GM23338 (cell line): Measurements from ENCODE around the gene PDLIM5. TPM values are rescaled to one million over a fixed set of nuclear protein-coding genes. Genes with fewer than 3 reads are reported as not detected.

Experiments used
- ATAC-seq: fragments of 200-7000 bp; cut with Tn5 transposase; 3 replicates; pipeline ENCODE4 v1.9.1; 2020
- DNase-seq: peaks from one replicate; pipeline ENCODE4 v3.0.0-alpha.2; 2015; ENCODE audit warnings: low spot score
- H2AFZ ChIP-seq: fragments of 200-600 bp; sonication (generic); 2 replicates; pipeline ENCODE4 v1.8.0; 2016; ENCODE audit warnings: antibody characterized with exemption, mild to moderate bottlenecking, moderate library complexity
- H3F3A ChIP-seq: fragments of 200-600 bp; sonication (generic); replicated peaks from 2 replicates; pipeline ENCODE4 v1.8.0; 2017; ENCODE audit warnings: antibody characterized with exemption, mixed run types, low read depth
- H3K27ac ChIP-seq: fragments of 200-600 bp; sonication (generic); 2 replicates; pipeline ENCODE4 v1.6.1; 2016; ENCODE audit warnings: low read depth
- H3K27me3 ChIP-seq: fragments of 200-600 bp; sonication (generic); 2 replicates; pipeline ENCODE4 v1.8.0; 2016; ENCODE audit warnings: mild to moderate bottlenecking, mixed run types, moderate library complexity; ENCODE audit not compliant: insufficient read depth
- H3K36me3 ChIP-seq: fragments of 200-600 bp; sonication (generic); 2 replicates; pipeline ENCODE4 v1.8.0; 2016; ENCODE audit warnings: mild to moderate bottlenecking; ENCODE audit not compliant: insufficient read depth
- H3K4me1 ChIP-seq: fragments of 200-600 bp; sonication (generic); 2 replicates; pipeline ENCODE4 v1.8.0; 2016; ENCODE audit warnings: mild to moderate bottlenecking, moderate library complexity; ENCODE audit not compliant: insufficient read depth
- H3K4me2 ChIP-seq: fragments of 200-600 bp; sonication (generic); 2 replicates; pipeline ENCODE4 v1.7.1; 2017; ENCODE audit warnings: mixed run types
- H3K4me3 ChIP-seq: fragments of 200-600 bp; sonication (generic); 2 replicates; pipeline ENCODE4 v1.6.1; 2016; ENCODE audit warnings: mixed run types
- H3K79me2 ChIP-seq: fragments of 200-600 bp; sonication (generic); replicated peaks from 2 replicates; pipeline ENCODE4 v1.8.0; 2017; ENCODE audit warnings: mild to moderate bottlenecking; ENCODE audit not compliant: insufficient read depth
- H3K9me2 ChIP-seq: fragments of 200-600 bp; sonication (generic); 2 replicates; pipeline ENCODE4 v1.8.0; 2017; ENCODE audit not compliant: insufficient read depth
- H4K20me1 ChIP-seq: fragments of 200-600 bp; sonication (generic); replicated peaks from 2 replicates; pipeline ENCODE4 v1.8.0; 2017; ENCODE audit warnings: mild to moderate bottlenecking; ENCODE audit not compliant: insufficient read depth
- H3K27ac Mint-ChIP-seq: 2 replicates; pipeline ENCODE4 v1.8.0; 2020; ENCODE audit warnings: inconsistent platforms, mild to moderate bottlenecking, moderate library complexity, mixed read lengths
- H3K27me3 Mint-ChIP-seq: 3 replicates; pipeline ENCODE4 v1.8.0; 2022; ENCODE audit warnings: low read depth, mild to moderate bottlenecking, moderate library complexity, mixed read lengths, inconsistent platforms; ENCODE audit not compliant: insufficient read depth, poor library complexity
- H3K36me3 Mint-ChIP-seq: 3 replicates; pipeline ENCODE4 v1.8.0; 2021; ENCODE audit warnings: low read depth, mild to moderate bottlenecking, inconsistent platforms, moderate library complexity, mixed read lengths
- H3K4me1 Mint-ChIP-seq: 3 replicates; pipeline ENCODE4 v1.8.0; 2020; ENCODE audit warnings: mild to moderate bottlenecking, inconsistent platforms, mixed read lengths
- H3K4me3 Mint-ChIP-seq: 3 replicates; pipeline ENCODE4 v1.8.0; 2021; ENCODE audit warnings: moderate library complexity, mild to moderate bottlenecking, inconsistent platforms, mixed read lengths
- H3K9me3 Mint-ChIP-seq: 3 replicates; pipeline ENCODE4 v1.8.0; 2020; ENCODE audit warnings: moderate library complexity, mild to moderate bottlenecking, inconsistent platforms, mixed read lengths
- CREB1 ChIP-seq: fragments of 250-450 bp; sonication (Bioruptor Pico); IDR thresholded peaks from 2 replicates; pipeline ENCODE4 v1.5.0; 2020; ENCODE audit warnings: low read depth, mild to moderate bottlenecking, moderate library complexity
- CTCF ChIP-seq, 2 experiments: fragments of 200-600 bp in 1 of 2; sonication (generic) in 1 of 2; conservative IDR thresholded peaks; 2 replicates each; pipeline versions ENCODE4 v1.5.1 to v1.6.1; 2016 to 2017; ENCODE audit warnings: antibody characterized with exemption in 2 of 2, low read depth in 2 of 2, mild to moderate bottlenecking in 2 of 2, moderate library complexity in 1 of 2
- EZH2 ChIP-seq: fragments of 200-600 bp; sonication (generic); IDR thresholded peaks from one replicate; pipeline ENCODE4 v1.8.0; 2017; ENCODE audit warnings: antibody characterized with exemption, mild to moderate bottlenecking, low read depth; ENCODE audit not compliant: unreplicated experiment
- JUNB ChIP-seq: IDR thresholded peaks from one replicate; pipeline ENCODE4 v1.6.1; 2016; ENCODE audit warnings: antibody characterized with exemption; ENCODE audit not compliant: unreplicated experiment
- POLR2AphosphoS5 ChIP-seq: IDR thresholded peaks from 2 replicates; pipeline ENCODE4 v1.6.1; 2016; ENCODE audit warnings: antibody characterized with exemption, low read depth
- ZNF114 ChIP-seq: fragments of 250-450 bp; sonication (Bioruptor Pico); IDR thresholded peaks from 2 replicates; pipeline ENCODE4 v1.5.0; 2020; ENCODE audit warnings: mild to moderate bottlenecking, moderate library complexity
- ZNF462 ChIP-seq: fragments of 250-450 bp; sonication (Bioruptor Pico); IDR thresholded peaks from 2 replicates; pipeline ENCODE4 v1.5.0; 2020; ENCODE audit warnings: mild to moderate bottlenecking, moderate library complexity
- polyA plus RNA-seq: library from polyadenylated mRNA; unstranded; fragments of >200 nt; fragmentation: Nextera tagmentation; extraction: Ambion mirVana; gene quantifications from 2 replicates; pipeline ENCODE4 v1.2.1, GENCODE V29; 2016
- total RNA-seq: library from RNA; depleted of rRNA; stranded (reverse); fragments of >200 nt; shearing (Covaris generic); gene quantifications from 2 replicates; pipeline ENCODE4 v1.2.3, GENCODE V29; 2014

The PDLIM5 gene
- total and polyA plus RNA-seq, 2 experiments from 2014 or later: 45.2 to 53.0 TPM

DNA sequence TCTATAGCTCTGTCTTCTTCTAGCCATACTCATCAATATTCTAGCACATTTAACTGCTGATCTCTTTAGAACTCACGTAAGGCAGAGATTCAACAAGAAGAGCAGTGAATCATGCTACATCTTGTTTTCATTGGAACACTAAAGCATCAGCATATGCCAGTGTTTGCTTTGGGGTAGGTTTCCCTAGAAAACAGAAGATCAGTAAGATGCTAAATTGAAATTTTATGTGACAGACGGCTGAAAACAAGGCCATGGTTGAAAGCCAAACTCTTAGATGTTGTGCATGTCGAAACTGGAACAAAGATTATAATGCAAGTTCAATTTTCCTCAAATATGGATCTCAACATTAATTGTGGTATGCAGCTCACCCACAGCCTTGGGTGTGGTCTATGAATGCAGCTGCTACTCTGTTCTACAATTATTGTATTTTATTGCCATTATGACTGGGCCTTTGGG lies 107.6 kb downstream of the PDLIM5 start:
- no peak overlapping the region for H2AFZ ChIP-seq
- TF ChIP-seq ZNF462 (CRISPR knock-in tag) (no peak), ZNF114 (CRISPR knock-in tag) (no peak), JUNB (no peak), EZH2 (no peak), CREB1 (CRISPR knock-in tag) (no peak), CTCF (conservative IDR thresholded peaks at IDR 0.05; ENCODE audit: low read depth in 2 of 2) (no peak), POLR2AphosphoS5 (no peak)
- H4K20me1 ChIP-seq: no peaks in the 10 kb centered on the region
- no peaks in the 10 kb centered on the region; the same call in 2 of the 3 replicates for H3K36me3 Mint-ChIP-seq
- DNase-seq (no peak), ATAC-seq (no peak)
- no peaks in the 10 kb centered on the region for H3K4me1 ChIP-seq
- H3K36me3 ChIP-seq: no peaks in the 10 kb centered on the region; the same call in 1 of the 2 replicates
- no peaks in the 10 kb centered on the region for H3K4me1 Mint-ChIP-seq
- H3K27me3 ChIP-seq: no peaks in the 10 kb centered on the region
- peaks cover 3% of the 10 kb centered on the region for H3K27me3 Mint-ChIP-seq
- no peaks in the 10 kb centered on the region; the same call in 1 of the 3 replicates for H3K9me3 Mint-ChIP-seq
- peaks cover 22% of the 10 kb centered on the region; the same call in 1 of the 2 replicates for H3K79me2 ChIP-seq
- no peaks in the 10 kb centered on the region for H3K9me2 ChIP-seq
- H3K4me3 ChIP-seq: no peak overlapping the region
- no peak overlapping the region for H3K27ac ChIP-seq
- H3K4me3 Mint-ChIP-seq: no peak overlapping the region
- H3K27ac Mint-ChIP-seq: no peak overlapping the region
- H3F3A ChIP-seq: no peaks in the 10 kb centered on the region
- no peak overlapping the region for H3K4me2 ChIP-seq
